Right ventricle myocardium inferior (tissue), 1 donor: Measurements from ENCODE around the gene PTRHD1. TPM values are rescaled to one million over a fixed set of nuclear protein-coding genes. Genes with fewer than 3 reads are reported as not detected.

Experiments used
- total RNA-seq: library from RNA; stranded (reverse); fragmentation: NEBNext Ultra II Directional; extraction: Animal tissue kit (Norgen Biotek cat#: 25700); gene quantifications from one replicate; pipeline ENCODE4 v1.2.1, GENCODE V29; 2021
- donor health status: DM: no; HTN: yes; CAD: no; lungs with severe emphysema.

PTRHD1 gene
- total RNA-seq, 1 donor from 2014 or later = 33.4 TPM

Other genes with a start within 250 kb of the PTRHD1 start
- 3.0 TPM for gene CENPO, start within 50 bp of the PTRHD1 start, total RNA-seq
- 26.7 TPM for gene ADCY3, start 126.8 kb upstream of the PTRHD1 start, total RNA-seq
- gene DNAJC27, start 178.6 kb upstream of the PTRHD1 start, total RNA-seq = 9.8 TPM
- gene EFR3B, start 248.7 kb upstream of the PTRHD1 start, total RNA-seq = 4.1 TPM